NCI-H2227 treated with DMSO at 0.1 percent for 48 hours (cell line): Measurements from ENCODE around the gene CKB.
A peak's percentile ranks its signal among the peaks of the same experiment; 100 is the strongest.

Experiments used
- DNase-seq: peaks from one replicate; lab custom pipeline; 2025; lab: John Stamatoyannopoulos, UW

CKB gene

DNA sequence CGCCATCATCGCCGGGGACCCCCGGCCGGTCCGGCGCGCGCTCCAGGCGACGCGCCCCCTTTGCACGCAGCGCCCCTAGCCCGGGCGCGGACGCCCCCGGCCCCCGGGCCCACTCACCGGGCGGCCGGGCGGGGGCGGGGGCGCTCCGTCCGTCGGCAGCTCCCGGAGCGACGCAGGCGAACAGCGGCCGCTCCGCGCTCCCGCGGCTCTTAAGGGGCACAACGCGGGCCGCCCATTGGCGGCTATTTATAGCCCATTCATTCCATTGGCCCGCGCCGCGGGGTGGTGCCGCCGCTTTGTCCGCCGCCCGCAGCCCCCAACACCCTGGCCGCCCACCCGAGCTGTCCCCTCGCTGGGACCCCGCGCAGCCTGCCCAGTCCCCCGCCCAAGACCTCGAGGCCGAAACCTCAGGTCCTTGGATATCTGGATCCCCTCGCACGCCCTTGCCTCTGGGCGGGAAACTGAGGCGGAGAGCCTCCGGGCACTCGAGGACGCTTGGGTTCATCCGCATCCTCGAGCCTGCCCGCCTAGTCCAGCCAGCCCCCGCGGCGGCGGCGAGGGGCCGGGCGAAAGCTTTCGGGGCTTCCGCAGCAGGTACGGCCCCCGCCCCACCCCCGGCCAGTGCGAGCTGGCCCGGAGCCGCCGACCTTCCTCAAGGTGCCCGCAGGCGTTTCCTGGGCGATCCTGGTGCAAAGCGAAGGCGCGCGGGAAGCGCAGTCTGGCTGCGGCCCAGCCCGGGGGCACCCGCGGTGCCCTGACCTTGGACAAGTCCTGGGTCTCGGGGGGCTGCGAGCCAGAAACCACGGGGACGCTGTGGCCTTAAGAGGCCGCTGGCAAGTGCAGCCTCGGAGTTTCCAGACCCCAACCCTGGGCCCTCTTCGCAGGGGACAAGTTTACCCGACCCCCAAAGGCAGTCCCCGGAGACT lies at the start of gene CKB:
TSS of gene CKB (minus strand) at position 182 of the 926 bp plus-strand sequence. CDS start 337 bp downstream, outside the sequence.
- DNase-seq = peak; percentile 76

DNA sequence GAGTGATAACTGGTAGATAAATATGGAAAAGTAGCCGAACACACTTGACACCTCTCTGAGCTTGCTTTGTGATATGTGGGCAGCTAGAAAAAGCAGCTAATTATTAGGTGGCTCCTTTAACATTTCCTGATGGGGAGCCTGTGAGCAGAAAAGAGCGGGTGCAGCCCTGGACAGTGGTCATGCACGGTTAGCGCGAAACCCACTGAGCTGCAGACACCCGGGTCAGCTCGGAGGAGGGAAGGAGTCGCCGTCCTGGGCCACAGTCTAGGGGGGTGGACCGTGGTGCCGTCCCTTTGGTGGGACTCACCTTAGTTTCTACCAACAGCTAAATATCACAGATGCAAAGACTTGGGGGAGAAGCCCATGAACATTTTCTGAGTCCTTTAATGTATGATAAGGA lies 46.8 kb upstream of the CKB start:
- no peak for DNase-seq

DNA sequence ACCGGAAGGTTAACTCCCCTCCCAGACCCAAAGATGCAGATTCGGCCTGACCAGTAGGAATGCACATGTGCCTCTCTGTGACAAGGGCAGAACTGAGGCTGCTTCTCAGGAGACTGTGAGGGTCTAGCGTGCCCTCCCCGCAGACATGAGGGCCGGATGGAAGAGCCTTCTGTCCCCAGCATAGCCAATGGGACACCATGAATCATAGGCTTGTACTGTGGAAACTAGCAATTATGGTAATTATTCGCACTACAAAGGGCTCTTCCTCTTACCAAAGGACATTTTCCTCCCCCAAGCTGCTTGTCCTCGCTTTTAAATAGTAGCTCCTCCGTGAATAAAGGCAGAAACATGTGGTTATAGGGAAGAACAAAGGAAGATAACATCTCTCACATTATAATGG lies 46.3 kb upstream of the CKB start:
- peak; percentile 97 for DNase-seq

DNA sequence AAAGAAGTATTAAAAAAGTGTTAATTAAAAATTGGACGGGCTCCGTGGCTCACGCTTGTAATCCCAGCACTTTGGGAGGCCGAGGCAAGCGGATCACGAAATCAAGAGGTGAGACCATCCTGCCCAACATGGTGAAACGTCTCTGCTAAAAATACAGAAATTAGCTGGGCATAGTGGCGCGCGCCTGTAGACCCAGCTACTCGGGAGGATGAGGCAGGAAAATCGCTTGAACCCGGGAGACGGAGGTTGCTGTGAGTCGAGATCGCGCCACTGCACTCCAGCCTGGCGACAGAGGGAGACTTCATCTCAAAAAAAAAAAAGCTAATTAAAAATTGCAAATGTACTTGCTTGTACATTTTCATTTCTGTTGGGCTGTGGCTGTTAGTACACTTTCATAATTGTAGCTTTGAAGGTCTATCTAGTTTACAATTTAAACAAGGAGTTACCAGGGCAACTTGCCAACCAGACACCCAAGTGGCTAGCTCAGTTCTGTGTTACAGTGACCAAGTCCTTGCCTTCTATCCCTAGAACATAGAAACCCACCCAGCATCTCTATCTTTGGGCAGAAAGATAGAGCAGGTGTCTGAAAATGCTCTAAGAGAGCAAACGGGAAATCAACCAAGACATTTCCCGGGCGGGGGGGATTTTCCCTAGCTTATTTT lies 41.3 kb upstream of the CKB start:
- DNase-seq = no peak

DNA sequence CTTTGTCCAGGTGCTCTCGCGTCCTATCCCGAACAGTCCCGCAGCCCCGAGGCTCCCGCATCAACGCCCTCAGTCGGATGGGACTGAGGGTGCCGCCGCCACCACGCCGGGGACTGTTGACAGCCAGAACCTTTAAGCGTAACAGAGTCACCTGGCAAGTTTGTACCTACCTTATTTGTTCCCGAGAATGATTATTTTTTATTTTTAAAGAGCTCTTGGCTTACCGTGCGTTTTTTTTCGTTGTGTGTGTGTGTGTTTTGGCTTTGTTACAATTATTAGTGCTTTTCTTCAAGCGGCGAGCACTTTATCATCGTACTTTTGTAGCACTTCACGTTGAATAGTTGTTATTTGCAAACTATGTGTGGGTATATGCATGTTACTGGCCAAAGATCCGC lies 40.6 kb upstream of the CKB start:
- DNase-seq = no peak

DNA sequence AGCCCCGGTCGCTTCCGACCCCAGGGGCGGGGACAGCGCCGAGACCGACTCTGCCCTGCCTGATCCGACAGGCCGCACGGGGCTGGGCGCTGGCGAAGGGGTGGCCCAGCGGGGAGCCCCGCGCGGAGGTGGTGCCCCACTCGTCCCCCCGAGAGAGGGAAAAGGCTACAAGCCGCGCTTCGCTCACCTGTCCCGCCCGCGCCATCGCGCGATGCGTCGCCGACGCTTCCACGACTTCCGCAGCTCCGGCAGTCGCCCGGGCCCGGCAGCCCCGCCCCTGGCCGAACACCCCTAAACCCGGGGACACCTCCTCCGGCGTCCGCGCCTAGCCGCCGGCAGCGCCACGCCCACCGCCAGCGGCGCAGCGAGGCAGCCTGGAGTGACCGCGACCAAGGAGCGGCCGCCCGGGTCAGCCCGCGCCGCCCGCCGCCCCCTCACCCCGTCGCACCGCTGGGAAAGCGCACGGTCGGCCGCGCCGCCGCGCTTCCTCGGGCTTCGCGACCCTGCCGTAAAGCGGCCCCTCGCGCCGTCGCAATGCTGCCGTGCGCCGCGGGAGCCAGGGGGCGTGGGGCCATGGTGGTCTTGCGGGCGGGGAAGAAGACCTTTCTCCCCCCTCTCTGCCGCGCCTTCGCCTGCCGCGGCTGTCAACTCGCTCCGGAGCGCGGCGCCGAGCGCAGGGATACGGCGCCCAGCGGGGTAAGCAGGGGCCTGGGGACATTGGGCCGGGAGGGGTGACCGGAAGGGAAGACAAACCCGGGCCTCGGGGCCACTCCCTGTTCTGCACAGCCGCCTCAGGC lies 40.0 kb upstream of the CKB start, which contains the start of the genes BAG5 and COA8:
TSS of gene BAG5 (minus strand) at position 229 of the 797 bp plus-strand sequence. CDS start 1,493 bp downstream, outside the sequence.
TSS of gene COA8 (plus strand) at position 532 of the 797 bp plus-strand sequence. CDS start at position 574, 42 bp downstream.
- peak; percentile 55 for DNase-seq

DNA sequence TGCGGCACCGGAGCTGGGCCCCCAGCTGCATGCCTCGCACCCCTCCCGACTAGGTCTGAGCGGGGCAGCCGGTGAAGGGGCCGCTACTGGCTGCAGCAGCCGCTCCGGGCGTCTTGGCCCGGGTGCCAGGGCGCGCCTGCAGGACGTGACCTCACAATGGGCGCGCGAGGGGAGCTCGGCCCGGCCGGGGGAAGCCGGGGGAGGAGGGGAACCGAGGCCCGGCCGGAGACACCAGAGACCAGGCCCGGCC lies 39.5 kb upstream of the CKB start:
- no peak for DNase-seq

DNA sequence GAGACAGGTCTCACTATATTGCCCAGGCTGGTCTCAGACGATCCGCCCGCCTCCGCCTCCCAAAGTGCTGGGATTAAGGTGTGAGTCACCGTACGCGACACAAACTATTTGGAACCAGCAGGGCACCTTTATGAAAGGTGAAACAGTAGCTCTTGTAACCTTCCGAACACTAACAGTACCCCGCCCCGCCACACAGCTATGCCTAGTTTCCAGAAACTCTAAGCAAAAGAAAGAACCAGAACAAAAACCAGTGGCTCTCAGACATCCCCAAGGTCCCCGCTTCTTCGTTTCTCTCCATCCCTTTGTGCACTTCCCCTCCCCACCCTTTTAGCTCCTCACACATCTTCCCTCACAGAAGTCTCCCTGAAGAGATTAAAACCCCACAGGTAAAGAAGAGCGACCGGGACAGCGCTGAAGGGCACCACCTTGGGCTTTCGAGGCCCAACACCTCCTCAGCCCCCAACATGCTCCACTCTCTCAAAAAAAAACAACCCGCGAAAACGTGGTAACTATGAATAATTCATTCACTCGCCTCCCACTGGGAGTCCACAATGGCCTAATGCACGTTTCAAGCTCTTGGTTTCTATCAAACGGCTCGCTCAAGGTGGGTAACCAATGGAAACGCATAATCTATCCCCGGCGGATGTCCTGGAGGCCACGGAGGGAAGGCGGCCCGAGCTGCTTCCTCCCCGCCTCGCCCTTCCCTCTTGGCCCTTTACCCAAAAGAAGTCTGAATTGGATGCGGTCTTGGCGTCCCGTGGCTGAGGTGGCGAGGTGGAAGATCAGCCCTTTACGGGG lies 39.0 kb upstream of the CKB start:
- peak; percentile 33 for DNase-seq

DNA sequence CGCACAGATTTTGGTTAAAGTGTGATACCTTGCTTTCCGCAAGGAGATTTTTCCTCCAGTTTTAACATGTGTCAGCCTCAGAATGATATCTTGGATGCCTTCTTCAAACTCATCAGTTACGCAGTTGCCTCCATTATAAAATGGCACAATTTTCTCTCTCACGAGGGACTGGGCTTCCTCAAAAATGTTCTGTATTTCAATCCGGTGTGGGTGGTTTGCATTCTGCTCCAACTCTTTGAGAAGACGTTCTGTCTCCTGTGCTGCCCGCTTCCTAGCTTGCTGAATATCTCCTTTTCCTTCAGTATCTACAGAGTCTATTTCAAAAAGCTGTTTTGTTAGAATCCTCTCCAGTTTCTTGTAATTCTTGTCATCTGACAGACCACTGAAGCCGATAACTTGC lies 38.1 kb upstream of the CKB start:
- no peak for DNase-seq

DNA sequence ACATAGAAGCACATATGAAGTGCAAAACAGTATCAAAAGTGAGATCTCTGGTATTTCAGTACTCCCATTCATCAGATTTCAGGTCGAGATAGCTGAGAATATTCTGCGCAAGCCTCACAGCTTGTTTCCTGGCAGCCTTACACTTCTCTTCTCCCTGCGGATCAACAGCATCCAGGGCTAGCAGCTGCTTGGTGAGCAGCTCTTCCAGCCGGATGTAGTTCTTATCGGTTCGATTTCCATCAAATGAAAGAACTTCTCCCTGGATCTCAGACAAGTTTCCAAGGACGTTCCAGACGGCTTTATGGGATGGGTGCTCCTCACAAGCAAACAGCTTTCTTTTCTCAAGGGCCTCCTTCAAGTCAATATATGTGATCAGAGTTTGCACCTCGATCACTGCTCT lies 37.1 kb upstream of the CKB start:
- no peak for DNase-seq

DNA sequence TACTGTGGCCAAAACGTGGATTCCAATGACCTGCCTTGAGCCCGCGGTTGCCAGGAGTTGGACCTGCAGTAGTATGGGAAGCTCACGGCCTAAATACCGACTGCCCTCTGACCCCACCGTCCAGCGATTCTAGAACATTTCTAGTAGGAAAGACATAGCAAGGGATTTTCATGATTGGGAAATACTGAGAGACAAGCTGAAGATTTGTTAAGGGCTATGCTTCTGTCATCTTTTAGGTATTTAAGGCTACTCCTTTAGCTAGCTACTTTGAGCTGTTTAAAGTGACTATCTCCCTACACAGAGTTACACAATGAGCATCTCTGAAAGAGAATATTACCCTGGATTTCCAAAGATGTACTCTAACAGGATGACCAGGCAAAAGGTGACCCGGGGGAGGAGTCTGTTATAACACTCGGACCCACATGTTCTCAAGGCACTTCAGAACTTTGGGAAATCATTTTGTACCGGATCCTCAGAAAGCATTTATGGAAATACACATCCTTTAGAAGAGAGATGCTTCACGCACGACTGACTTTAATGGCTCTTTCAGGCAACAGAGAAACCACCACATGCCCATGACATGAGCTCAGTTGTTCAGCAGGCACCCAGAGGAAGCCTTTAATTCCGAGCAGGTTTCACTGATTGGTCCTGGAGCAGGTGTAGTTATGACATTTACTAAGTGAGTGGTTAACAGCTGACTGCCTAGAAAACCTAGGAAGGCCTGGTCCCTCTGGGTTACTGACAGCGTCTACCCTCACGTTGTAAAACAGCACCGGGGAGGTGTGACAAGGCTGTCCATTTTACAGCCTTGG lies 35.6 kb upstream of the CKB start:
- DNase-seq = no peak

DNA sequence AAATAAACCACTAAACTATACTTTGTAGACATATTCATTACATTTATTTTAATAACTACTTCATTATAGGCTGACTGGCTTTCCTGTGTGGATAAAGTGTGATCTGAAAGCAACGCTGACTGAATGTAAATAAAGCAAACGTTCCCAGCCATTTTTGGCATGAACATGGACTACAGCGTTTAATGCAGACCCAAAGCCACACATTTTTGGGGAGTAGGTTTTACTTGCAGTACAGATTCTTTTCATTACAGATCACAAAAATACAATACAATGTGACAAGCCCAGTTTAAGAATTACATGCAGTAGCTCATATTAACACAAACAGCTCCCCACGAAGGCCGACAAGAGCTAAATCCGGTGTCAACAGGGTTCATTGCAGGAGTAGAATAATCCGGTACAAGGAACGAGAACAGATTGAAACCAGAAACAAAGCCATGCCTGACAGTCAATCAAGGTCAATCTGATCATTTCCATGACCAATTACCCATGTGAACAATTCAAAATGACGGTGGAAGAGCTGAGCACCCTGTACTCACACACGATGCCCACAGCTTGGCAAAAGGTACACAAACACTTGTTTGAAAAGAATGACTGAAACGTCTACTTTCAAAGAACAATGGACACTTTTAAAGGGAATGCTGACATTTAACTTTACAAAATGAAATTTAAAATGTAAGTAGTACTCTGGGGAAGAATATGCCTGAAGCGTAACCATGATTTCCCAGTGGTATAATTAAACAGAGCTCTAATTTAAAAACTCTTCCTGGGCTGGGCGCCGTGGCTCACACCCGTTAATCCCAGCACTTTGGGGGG lies 34.5 kb upstream of the CKB start:
- no peak for DNase-seq

DNA sequence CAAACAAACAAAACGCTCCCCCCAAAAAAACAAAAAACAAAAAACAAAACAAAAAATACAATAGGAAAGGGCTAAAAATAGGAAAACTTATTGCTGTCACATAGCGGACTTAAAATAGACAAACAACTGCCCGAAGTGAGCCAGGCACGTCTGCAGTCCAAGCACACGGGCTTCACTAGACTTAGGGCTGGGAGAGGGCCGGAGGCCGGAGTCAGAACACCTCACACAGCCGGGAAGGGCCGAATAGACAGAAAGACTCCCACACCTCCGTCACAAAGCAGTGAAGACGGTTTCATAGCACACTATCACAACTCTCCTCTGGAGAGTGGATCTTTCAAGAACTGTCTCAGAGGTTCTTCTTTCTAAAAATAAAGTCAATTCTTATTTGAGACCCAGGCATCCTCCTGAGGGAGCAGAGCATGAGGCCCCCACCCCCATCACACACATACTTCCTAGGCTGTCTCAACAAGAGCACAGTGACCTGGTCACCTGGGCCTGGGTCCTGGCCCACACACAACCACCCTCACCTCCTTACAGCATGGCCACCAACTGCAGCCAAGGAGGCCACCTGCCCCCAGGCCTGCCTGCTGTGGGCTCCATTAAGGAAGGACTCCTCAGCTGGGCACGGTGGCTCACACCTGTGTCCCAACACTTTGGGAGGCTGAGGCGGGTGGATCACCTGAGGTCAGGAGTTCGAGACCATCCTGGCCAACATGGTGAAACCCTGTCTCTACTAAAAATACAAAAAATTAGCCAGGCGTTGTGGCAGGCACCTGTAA lies 33.1 kb upstream of the CKB start:
- no peak for DNase-seq

DNA sequence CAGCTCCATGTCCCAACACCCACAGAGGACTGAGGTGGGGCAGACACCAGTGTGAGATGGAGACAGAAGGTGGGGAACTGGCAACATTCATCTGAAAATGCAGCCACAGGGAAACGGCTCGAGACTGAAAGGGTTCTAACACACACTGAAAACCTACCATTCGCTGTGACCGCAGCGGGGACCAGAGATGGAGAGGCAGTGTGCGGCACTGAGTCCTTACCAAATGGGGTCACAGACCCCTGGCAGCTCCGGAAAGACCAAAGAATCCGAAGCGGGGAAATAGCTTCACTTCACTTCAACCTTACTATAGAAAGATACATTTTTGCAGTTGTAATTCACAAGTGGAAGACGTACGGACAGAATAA lies 30.2 kb upstream of the CKB start:
- DNase-seq = no peak

DNA sequence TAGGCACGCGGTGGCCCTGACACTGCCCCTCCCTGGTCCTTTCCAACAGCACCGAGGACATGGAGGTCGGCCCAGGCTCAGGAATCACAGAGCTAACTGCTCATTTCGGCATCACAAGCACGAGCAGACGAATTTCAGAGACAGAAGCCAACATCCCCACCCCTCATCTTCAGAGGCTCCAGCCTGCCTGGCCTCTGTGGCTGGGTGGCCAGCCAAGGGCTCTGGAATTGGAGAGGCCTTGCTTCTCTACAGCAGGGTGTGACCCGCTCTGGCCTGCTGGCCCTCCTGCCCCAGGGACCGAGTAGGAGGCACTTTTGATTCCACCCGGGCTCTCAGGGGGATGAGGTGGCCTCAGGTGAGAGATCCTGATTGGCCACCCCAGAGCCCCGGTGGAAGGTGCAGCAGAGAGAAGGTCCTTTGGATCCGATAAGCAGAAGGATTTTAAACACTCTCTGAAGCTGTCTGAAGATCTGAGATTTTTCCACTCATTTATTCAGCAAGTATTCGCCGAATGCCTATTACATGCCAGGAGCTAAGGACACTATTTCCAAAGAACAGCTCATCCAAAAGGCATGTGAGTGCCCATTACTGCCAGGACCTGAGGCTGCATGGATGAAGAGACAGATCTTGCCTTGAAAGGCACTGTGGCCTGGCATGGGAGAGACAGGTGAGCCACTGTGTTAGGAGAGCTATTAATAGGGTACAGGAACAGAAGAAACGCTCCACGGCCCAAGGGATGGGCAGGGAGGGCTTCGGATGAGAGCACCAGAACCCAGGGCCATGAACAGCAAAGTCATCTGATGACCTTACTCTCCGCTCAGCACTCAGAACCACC lies 29.6 kb upstream of the CKB start:
- no peak for DNase-seq

DNA sequence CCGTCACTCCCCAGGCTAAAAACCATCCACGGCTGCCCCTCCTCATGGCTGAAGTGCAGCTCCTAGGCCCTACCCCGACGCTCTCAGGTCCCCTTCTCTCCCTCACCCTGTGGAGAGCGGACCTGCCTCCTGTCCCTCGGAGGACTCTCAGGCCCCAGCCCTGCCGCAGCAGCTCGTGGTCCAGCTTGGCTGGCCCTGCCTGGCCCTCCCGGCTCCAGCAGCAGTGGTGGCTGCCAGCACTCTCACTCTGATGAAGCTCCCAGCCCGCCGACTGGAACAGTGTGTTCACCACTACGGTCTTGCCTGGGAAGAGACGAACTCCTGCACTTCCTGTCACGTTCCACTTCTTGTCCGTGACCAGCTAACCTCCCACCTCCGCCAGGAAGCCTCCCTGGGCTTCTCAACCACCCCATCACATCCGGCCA lies 28.7 kb upstream of the CKB start:
- DNase-seq = no peak

DNA sequence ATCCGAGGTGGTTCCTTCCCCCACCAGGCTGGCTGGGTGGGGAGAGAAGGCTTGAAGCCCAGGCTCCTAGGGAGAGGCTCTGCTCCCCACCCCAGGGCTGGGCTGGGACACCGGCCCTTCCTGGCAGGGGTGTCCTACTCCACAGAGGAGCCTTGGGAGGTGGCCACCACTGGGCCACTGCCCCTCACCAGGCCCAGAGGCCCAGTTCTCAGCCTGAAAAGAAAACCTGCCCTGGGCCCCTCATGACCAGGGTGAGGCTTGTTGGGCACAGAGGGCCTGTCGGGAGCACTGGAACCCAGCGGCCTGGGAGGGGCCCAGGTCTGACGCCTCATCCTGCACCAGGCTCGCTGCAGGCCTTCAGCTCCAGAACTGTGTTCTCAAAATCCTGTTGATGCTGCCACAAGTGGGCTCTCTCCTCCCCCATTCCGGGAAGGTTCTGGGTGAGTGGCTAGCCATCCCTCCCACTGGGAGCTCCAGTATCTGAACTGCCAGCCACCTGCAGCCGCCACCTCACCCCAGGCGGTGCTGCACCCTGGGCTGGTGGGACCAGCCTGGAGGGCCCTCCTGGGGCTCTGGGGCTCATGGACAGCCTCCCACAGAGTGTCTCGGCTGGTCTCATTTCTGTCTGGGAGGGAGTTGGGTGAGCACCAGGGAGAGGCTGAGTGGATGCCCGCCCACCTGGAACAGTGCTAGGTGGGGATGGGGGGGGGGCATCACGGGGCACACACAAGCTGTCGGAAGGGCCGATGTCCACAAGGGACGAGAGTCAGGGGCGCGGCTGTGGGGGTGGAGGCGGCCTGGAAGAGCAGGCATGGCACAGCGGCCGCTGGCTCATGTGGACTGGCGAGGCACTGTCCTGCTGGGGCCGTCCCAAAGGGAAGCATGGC lies 28.1 kb upstream of the CKB start:
- DNase-seq = no peak
